HG03196 (cell line): Measurements from ENCODE around the gene TTC21A.
A peak's percentile ranks its signal among the peaks of the same experiment; 100 is the strongest.

Experiments used
- ATAC-seq: cut with Tn5 transposase; IDR thresholded peaks from one replicate; pipeline ENCODE4 v1.9.1; 2021; ENCODE audit not compliant: unreplicated experiment

Gene TTC21A

DNA sequence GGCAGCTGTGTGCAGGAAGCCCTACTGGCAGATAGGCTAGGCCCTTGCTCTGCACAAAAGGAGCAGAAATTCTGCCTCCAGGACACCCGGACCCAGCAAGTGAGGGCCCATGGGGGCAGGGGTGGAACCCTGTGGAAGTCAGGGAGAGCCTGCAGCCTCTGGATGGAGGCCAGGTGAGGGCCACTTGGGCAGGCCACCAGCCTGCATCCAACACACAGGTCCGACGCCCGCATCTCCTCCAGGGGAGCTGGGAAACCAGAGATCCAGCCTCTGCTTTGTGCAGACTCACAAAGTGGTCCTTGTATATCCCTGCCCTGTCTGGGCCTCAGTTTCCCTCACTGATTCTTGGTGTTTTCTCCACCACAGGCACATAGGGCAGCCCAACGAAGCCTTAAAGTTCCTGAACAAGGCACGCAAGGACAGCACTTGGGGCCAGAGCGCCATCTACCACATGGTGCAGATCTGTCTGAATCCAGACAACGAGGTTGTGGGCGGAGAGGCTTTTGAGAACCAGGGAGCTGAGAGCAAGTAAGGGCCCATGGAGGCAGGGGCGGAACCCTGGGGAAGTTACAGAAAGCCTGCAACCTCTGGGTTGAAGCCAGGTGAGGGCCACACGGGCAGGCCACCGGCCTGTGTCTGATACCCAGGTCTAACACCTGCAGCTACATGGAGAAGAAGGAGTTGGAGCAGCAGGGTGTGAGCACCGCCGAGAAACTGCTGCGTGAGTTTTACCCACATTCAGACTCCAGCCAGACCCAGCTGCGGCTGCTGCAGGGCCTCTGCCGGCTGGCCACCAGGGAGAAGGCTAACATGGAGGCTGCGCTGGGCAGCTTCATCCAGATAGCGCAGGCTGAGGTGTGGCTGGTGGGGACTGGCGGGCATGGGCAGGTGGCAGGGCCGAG lies 29.3 kb downstream of the TTC21A start:
- no peak for ATAC-seq

DNA sequence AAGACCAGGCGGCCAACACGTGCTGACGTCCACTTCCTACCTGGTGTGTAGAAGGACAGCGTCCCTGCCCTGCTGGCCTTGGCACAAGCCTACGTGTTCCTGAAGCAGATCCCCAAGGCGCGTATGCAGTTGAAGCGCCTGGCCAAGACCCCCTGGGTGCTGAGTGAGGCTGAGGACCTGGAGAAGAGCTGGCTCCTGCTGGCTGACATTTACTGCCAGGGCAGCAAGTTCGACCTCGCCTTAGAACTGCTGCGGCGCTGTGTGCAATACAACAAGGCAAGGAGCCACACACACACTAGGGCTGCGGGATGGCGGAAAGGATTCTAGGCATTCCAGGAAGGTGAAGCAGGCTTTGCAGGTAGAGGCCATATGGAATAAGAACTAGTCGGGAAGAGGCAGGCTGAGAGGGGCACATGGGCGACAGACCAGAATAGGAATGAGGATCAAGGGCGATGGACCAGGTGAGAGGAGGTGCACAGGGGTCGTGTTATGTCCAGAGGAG lies 30.0 kb downstream of the TTC21A start:
- no peak for ATAC-seq

DNA sequence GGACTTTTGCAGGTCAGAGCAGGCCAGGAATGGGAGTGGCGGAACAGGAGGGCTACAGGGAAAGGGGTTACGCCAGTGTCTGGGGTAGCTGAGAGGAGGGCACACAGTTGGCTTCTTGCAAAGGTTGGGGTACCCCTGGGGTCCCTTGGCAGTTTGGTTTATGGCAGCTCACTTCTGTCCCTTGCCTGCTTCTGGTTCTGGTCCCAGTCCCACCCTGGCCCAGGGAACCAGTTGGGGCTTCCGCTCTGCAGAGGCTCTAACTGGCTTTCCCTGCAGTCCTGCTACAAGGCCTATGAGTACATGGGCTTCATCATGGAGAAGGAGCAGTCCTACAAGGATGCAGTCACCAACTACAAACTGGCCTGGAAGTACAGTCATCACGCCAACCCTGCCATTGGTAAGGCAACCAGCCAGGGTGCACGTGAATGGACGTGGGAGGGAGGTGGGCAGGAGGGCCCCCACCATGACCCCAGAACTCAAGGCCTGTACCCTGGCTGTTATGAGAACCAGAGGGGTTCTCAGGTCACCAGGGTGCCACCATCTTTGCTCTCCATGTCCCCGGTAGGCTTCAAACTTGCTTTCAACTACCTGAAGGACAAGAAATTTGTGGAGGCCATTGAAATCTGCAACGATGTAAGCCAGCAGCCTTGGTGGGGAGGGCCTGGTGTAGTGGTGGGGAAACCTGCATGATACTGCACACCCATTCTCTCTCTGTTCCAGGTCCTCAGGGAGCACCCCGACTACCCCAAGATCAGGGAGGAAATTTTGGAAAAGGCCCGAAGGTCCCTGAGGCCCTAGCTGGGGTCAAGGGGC lies 30.7 kb downstream of the TTC21A start:
- no peak for ATAC-seq

DNA sequence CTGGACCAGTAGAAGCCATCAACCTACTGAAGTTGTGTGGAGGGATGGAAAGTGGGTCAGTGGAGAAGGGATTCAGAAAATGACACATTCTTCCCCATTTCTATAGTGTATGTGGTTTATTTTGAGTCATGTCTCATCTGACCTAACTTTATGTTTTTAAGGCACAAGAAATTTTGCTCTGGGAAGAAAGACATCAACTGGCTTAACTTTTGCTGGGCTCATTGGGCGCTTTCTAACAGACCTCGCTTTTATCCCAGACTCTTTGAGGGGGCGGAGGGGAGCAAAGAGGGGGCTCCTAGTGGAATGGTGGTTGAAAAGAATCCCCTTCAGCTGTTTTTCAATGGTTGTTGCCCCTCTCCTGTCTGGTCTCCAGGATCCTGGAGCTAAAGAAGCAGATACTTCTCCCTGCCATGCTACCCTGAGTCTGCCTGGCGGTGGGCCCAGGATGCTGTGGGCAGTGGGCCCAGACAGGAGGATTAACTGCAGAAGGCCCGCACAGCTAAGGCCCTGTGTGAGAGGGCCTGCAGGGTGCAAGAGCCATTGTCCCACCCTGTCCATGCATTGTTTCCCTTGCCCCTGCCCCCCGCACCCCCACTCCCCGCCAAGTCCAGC lies 31.4 kb downstream of the TTC21A start:
- ATAC-seq, result no peak

GRCh38 chr3:39139442-39139841 lies 32.0 kb downstream of the TTC21A start:
- no peak for ATAC-seq

GRCh38 chr3:39140341-39140971 lies 33.0 kb downstream of the TTC21A start:
- no peak for ATAC-seq

DNA sequence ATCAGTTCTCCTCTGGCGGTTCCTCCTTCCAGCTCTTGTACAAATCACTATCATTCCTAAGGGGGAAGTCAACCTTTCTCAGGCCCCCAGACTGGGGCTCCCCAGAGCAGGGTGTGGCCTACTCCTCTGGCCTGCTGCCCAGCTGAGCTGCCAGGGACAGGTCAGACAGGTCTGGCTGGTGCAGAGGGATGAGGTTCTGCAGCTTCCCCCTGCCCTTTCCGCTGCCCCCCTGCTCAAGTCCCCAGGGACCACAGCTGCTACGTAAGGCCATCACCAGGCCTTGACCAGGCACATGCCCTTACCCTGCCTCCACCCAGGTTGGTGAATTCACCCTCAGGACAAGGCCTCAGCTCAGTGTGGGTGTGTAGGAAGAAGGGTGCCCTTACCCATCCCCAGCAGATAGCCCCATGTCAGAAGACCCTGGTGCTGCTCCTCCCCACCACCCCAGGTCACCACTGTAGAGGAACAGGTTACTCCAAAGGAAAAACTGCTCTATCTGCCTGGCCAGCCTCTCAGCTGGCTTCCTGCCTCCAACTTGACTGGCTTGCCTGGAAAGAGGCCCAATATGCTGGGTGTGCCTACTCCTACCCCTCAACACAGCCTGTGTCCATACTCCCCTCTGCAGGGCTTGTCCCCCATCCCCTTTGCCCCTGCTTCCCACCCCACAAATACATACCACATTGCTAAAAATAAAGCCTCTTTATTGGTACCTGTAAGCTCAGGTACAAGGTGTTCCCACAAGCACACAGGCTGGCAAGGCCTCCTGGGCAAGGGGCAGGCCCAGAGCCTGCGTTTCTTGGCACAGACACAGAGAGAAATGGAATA lies 33.9 kb downstream of the TTC21A start:
- no peak for ATAC-seq

DNA sequence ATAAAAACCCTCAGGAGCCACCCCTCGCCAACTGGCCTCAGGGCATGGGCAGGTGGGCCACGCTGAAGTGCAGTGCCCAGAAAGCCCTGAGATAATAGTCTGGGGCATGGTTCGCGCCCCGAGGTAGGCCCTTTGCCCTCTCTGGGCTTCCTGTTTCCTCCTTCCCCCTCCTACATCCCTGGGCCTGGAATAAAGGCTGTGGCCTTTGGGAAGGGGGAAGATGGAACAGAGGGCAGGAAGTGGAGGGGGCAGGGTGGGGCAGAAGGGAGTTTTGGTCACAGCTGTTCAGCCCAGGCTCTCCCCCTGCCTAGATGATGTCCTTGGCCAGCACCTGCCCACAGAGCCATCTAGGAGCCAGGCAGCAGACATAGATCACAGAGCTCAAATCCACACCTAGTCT lies 34.6 kb downstream of the TTC21A start:
- ATAC-seq, result no peak

- ATAC-seq, result no peak
Observed at GRCh38 chr3:39143051-39143885, 35.8 kb downstream of the TTC21A start.

DNA sequence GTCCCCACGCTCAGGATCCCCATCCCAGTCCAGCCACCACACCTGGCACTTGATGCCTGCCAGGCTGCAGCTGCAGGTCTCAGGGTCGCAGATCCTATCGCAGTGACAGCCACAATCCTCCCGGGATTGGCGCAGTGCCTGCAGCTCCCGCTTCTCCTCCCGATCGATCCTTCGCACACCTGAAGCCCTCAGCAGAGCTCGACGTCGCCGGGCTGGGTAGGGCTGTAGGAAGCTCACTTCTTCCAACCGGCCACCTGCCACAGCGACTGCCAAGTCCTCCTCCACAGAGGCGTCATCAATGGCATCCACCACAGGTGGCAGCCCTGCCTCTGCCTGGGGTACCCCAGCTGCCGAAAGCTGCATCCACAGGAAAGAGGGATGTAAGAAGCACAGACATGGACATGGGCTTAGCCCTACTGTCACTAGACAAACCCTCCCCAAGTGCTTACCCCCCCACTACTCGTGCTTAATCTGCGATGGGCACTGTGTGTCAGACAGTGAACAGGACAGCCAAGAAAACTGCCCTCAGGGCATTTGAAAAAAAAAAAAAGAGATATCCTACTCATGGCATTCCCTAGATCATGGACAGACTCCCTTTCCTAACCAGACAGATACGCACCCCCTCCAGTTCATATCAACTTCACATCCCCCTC lies 36.7 kb downstream of the TTC21A start:
- no peak for ATAC-seq

GRCh38 chr3:39144748-39145380 lies 37.4 kb downstream of the TTC21A start:
- no peak for ATAC-seq

DNA sequence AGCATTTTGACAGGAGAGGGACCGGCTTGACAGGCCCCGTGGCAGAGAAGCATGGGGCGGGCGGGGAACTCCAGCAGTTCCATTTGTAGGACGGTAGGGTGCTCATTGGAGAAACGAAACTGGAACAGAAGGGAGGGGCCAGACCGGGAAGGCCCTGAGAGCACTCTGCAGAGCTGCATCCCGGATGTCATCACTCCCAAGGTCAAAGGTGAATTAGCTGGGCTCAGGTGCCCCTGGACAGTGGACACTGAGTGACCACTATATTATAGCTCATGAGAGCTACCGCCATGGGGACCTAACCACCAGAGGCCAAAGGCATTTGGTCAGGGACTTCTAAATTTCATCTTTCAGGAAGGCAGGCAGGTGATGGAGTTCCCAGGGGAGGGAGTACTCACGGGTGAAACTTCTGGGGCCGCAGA lies 38.6 kb downstream of the TTC21A start:
- no peak for ATAC-seq

- ATAC-seq, result no peak
Observed at GRCh38 chr3:39146611-39147591, 39.4 kb downstream of the TTC21A start.

GRCh38 chr3:39147711-39148434 lies 40.4 kb downstream of the TTC21A start:
- ATAC-seq, result peak; percentile 21

GRCh38 chr3:39148435-39149058 lies 41.1 kb downstream of the TTC21A start:
- ATAC-seq, result no peak

- no peak for ATAC-seq
Observed at GRCh38 chr3:39149059-39149455, 41.6 kb downstream of the TTC21A start.
